Lower leg skin (tissue), 4 donors: Measurements from ENCODE around the gene STXBP1. TPM values are rescaled to one million over a fixed set of nuclear protein-coding genes. Genes with fewer than 3 reads are reported as not detected.

Experiments used
- DNase-seq, 2 donors: peaks; one replicate each; pipeline ENCODE4 v3.0.0-alpha.2; 2019; ENCODE audit warnings: low spot score in 2 of 2
- H3K4me3 ChIP-seq: fragments of 200-600 bp; sonication (generic); 2 replicates; pipeline ENCODE4 v1.5.1; 2017; ENCODE audit warnings: mild to moderate bottlenecking, low read depth; ENCODE audit not compliant: poor library complexity, severe bottlenecking
- CTCF ChIP-seq, 3 donors: fragments of 450-650 bp; IDR thresholded peaks; one replicate each; pipeline ENCODE4 v1.5.1; 2016; ENCODE audit warnings: antibody characterized with exemption in 3 of 3, mild to moderate bottlenecking in 3 of 3, moderate library complexity in 2 of 3
- POLR2A ChIP-seq, 2 donors: fragments of 450-650 bp; IDR thresholded peaks; one replicate each; pipeline ENCODE4 v1.6.1; 2016 to 2017; ENCODE audit warnings: antibody characterized with exemption in 2 of 2, mild to moderate bottlenecking in 1 of 2, moderate library complexity in 1 of 2
- WGBS, 2 donors: methylation state at CpG; one replicate each; pipeline ENCODE4 v1.1.5; 2018; 5-methylcytosine and 5-hydroxymethylcytosine counted together
- intact Hi-C: fragments of 100-400 bp; cut with DNase I; formaldehyde crosslinking; loops from one replicate; pipeline ENCODE4 v1.15.0; 2023; ENCODE audit warnings: low total_unique reads
- total RNA-seq, 4 donors: library from RNA; depleted of rRNA; stranded (reverse); fragments of >200 nt; gene quantifications; one replicate each; pipeline ENCODE4 v1.1.0, GENCODE V29; 2016

The STXBP1 gene
- total RNA-seq, 4 donors from 2014 or later, result 17.4 to 66.8 (median 30.5) TPM

DNA sequence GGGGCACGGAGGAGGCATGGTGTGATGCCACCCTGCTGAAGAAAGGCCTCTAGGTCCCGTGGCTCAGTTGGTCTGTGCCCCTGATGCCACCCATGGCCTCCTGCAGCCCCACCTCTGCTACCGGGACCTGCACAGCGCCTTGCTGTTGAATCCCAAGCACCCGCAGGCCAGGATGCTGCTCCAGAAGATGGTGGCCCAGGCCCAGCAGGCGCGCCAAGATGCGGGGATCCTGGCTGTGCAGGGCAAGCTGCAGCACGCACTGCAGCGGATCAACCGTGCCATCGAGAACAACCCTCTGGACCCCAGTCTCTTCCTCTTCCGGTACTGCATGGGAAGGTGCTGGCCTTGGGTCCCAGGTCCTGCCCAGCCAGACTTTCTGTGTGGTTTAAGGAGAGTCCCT, 110.9 kb downstream of the STXBP1 start:
- intact Hi-C loops, result no loop called here
- TF ChIP-seq POLR2A (IDR thresholded peaks at IDR 0.05) (no peak), CTCF (IDR thresholded peaks at IDR 0.05) (no peak)
- H3K4me3 ChIP-seq, result no peak overlapping the region
- no peak for DNase-seq
- 64 to 83% methylated on average over 11 to 13 of the region's 13 CpGs for WGBS, 2 donors

DNA sequence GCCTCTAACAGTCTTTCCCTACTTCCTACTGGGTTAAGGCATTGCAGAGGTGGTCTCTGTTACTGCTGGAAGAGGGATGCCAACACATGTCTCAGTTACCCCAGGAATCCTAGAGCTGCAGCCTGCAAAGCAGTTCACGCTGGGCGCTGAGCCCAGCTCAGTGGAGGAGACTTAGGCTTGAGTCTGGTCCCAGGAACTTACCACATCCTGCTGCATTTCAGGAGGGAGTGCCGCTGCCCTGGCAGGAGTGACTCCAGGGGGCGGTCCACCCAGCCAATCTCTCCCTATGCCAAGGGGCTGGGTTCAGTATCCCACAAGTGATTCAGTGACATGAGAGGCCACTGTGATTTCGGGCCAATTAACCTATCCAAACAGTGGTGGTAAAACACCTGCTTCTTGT, 111.4 kb downstream of the STXBP1 start:
- intact Hi-C loops, result no loop called here
- DNase-seq, result no peak
- no peak for TF ChIP-seq CTCF (IDR thresholded peaks at IDR 0.05)
- TF ChIP-seq POLR2A (IDR thresholded peaks at IDR 0.05), result no peak
- 44 to 68% methylated on average over 5 of the region's 5 CpGs for WGBS, 2 donors
- no peak overlapping the region for H3K4me3 ChIP-seq

DNA sequence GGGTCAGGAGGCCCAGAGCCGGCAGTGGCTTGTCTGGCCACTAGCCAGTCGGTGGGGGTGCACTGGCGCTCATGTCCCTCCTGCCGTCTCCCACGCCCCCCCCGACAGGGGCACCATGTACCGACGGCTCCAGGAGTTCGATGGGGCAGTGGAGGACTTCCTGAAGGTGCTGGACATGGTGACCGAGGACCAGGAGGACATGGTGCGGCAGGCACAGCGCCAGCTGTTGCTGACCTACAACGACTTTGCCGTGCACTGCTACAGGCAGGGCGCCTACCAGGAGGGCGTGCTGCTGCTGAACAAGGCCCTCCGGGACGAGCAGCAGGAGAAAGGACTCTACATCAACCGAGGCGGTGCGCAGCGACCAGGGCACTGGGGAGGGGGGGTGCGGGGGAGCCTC, 111.9 kb downstream of the STXBP1 start:
- no peak overlapping the region for H3K4me3 ChIP-seq
- 58 to 62% methylated on average over 23 of the region's 23 CpGs for WGBS, 2 donors
- no peak for DNase-seq
- TF ChIP-seq POLR2A (IDR thresholded peaks at IDR 0.05) (no peak), CTCF (IDR thresholded peaks at IDR 0.05) (no peak)
- intact Hi-C loops, result no loop called here

DNA sequence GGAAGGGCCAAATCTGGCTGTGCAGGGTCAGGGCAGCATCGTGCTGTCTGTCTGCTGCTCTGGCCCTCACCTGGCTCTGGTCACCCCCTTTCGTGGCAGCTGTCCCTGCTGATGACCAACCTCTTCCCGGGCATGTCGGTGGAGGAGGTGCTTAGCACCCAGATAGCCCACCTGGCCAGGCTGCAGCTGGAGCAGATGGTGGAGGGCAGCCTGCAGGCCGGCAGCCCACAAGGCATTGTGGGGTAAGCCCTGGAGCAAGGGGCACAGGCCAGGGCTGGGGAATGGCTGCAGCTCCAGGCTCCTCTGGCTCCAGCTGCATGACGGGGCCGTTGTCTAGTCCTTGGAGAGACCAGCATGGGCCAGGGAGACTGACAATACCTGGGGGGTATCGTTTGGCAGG, 114.8 kb downstream of the STXBP1 start:
- no peak overlapping the region for H3K4me3 ChIP-seq
- DNase-seq, result no peak
- intact Hi-C loops, result no loop called here
- 71 to 79% methylated on average over 4 to 7 of the region's 8 CpGs for WGBS, 2 donors
- no peak for TF ChIP-seq POLR2A (IDR thresholded peaks at IDR 0.05)
- no peak for TF ChIP-seq CTCF (IDR thresholded peaks at IDR 0.05)

GRCh38 chr9:127728808-127729207, 116.7 kb downstream of the STXBP1 start:
- WGBS, 2 donors, result 87 to 88% methylated on average over 8 of the region's 8 CpGs
- intact Hi-C loops, result no loop called here
- no peak for DNase-seq

More at GRCh38 chr9:127728808-127729207, 116.7 kb downstream of the STXBP1 start:
- H3K4me3 ChIP-seq, result no peak overlapping the region
- TF ChIP-seq CTCF (IDR thresholded peaks at IDR 0.05), result no peak
- TF ChIP-seq POLR2A (IDR thresholded peaks at IDR 0.05), result no peak
